DLD1 (cell line): Measurements from ENCODE around the gene VWDE.
"Not testable (repeated sequence)": the region's sequence is repeated elsewhere in the genome, so short reads cannot be mapped to it uniquely, and the experiment has no call there.

Experiments
- in situ Hi-C: cut with HindIII; loops from 2 replicates; pipeline ENCODE4 v1.10.0; 2017; ENCODE audit warnings: low sequenced_read_pairs

VWDE gene

DNA sequence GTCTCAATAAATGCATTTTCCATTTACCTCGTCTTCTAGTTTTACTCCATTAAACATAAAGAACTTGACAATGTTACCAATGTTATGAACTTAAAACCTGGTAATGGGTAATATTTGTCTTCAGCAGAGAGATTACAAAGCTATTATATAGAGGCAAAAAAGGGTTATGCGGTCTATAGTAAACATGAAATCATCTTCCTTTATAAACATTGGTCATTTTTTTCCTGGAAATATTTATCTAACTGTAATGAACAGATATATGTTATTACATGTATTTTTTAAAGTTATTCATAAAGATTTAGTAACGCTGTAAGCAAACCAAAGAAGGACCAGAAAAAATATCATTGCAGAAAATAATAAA, 1.3 kb downstream of the VWDE start:
- in situ Hi-C loops, result no loop called here

DNA sequence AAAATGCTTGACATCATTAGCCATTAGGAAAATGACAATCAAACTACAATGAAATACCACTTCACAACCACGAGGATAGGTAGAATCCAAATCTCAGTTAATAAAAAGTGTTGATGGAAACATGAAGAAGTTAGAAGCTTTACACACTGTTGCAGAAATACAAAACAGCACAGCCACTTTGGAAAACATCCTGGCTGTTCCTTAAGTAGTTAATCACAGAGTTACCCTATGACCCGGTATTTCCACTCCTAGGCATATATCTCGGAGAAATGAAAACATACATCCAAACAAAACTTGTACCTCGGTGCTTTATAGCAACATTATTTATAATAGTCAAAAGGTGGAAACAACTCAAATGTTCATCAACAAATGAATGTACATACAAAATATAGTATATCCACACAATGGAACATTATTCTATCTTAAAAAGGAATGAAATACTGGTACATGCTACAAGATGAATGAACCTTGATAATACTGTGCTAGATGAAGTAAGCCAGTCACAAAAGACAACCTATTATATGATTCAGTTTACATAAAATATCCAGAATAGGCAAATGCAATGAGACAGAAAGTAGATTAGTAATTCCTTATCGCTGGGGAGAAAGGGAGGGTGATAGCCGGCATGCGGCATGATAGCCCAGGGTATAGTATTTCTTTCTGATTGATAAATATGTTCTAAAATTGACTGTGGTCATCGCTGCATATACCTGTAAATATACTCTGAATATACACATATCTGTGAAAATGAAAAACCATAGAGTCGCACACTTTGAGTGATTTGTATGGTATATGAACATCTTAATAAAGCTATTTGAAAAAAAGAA, 1.9 kb downstream of the VWDE start:
- in situ Hi-C loops, result no loop called here

GRCh38 chr7:12398186-12398585, 5.5 kb downstream of the VWDE start:
- in situ Hi-C loops, result no loop called here

GRCh38 chr7:12397671-12398070, 6.0 kb downstream of the VWDE start:
- in situ Hi-C loops, result no loop called here

GRCh38 chr7:12396670-12397069, 7.0 kb downstream of the VWDE start:
- in situ Hi-C loops, result not testable (repeated sequence)

GRCh38 chr7:12391922-12392615, 11.6 kb downstream of the VWDE start:
- in situ Hi-C loops, result no loop called here

DNA sequence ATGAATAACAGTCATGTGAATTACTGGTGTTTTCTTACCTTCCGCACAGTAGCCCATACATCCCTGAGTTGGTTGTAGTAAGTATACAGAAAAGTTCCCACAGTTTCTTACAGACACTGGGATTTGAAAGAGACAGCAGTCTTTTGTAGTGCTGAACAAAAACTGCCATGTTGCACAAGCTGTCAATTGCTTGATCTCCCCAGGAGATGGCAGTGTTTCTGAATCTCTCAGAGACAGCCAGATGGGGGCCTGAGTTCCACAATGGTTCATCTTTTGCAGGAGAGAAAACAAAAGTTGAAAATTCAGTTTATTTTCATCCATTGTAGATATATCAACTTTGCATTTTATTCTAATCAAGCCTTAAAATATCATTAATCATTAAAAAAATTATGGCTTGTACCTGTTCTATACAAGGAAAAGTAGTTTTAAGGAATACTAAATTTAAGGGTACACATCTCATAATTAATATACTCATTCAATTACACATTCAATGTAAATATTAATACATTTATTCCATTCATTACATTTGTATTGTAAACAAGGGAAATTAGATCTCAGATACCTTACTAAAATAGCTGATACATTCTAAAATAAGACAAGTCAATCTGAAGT, 14.5 kb downstream of the VWDE start:
- in situ Hi-C loops, result no loop called here

DNA sequence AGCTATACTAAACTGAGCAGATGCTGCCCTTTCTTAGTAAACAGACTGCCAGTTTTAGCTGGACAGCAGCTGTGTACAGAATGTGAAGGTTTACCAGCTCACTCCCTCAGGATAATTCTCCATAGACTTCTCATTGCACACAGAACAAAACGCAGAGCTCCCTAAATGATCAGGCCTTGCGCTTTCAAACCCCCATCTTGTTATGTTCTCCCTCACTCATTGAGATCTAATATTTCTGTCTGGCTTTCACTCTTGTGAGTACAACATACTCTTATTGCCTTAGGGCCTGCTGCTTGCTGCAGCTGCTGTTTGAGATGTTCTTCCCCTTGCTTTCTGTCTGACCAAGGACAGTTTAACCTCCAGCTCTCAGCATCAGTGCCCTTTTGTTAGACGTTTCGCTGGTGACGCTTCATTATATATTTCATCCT, 17.3 kb downstream of the VWDE start:
- in situ Hi-C loops, result no loop called here

- in situ Hi-C loops, result no loop called here
Measured at GRCh38 chr7:12385364-12385786, 18.3 kb downstream of the VWDE start.

DNA sequence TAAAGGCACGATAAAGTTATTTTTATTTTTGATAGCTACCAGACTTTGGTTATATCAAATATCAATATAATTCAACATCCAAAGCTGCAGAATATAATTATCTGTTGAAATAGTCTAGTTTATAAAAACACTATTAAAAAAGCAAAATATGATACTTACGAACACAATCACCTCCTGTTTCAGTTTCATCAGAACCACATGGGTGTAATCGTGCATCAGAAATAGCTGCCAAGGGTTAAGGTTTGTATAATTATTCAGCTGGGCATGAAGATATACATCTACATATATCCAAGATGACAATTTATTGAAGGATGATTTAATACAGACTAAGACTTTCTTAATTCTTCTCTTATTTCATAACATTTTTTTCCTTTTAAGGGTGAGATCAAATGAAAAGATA, 20.3 kb downstream of the VWDE start:
- in situ Hi-C loops, result no loop called here

DNA sequence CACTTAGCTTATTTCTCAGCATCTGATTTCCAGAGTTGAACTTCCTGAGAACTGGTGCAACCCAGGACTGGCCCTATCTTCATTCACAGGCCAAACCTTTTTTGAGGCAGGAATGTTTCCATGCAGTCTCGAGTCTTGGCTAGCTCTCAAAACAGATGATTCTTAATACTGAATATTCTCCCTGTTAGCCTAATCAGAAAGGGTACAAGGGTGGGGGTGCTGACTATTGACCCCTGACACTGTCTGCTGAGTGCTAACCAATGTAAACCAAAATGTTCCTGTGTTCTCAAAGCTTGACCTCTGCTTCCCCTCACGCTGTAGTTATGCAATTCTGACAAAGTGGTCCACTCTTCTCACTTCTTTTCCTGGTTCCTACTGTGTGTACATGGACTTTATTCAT, 25.3 kb downstream of the VWDE start:
- in situ Hi-C loops, result no loop called here

DNA sequence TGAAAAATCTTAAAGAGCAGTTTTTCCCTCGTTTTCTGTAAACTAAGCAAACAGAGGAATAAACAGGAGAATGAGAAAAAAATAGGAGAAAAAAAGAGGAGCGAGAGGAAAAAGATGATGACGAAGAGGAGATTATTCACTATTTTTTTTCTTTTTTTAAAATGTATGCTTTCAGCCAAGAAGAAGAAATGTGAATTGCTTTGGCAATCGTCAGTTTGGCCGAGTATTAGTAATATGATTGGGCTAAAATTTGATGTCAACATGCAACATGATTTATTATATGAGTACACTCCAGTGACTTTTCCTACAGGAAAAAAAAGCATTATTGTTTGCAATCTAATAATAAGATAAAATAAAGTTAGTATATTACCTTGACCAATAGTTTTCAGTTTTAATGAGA, 26.3 kb downstream of the VWDE start:
- in situ Hi-C loops, result no loop called here

GRCh38 chr7:12373580-12374263, 29.9 kb downstream of the VWDE start:
- in situ Hi-C loops, result no loop called here

DNA sequence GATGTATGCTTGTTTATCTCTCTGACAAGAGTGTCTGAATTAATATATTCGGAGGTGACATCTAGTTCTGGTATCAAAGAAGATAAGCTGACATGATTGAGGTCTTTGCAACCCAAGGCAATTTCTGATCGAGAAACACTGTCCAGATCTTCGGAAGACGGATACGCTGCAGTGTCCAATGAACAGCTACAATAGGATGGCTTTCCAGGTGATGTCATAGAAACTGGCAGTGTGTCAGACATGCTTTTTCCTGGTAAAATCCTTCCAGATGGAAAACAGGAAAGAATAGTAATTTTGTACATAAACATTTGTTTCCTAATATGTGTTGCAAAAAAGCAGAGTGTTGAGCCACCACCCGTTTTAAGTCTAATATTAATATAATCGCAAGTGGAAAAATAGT, 33.4 kb downstream of the VWDE start:
- in situ Hi-C loops, result no loop called here

GRCh38 chr7:12369756-12370155, 33.9 kb downstream of the VWDE start:
- in situ Hi-C loops, result no loop called here

DNA sequence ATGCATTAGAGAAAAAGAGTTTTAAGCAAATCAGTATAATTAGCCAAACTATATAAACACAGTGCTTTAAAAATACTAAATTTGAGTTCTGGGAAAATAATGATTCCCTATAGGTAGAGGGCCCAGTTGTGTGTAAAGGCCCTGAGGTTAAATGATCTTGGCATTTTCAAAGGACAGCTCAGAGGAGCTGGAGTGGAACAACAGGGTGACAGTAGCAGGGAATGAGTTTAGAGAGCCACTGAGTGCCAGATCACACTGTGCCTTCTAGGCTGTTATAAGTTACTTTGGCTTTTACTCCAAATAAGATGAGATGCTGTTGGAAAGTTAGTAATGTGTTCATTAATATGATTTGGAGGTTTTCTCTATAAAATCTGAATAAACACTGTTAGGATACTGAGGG, 34.6 kb downstream of the VWDE start:
- in situ Hi-C loops, result no loop called here

DNA sequence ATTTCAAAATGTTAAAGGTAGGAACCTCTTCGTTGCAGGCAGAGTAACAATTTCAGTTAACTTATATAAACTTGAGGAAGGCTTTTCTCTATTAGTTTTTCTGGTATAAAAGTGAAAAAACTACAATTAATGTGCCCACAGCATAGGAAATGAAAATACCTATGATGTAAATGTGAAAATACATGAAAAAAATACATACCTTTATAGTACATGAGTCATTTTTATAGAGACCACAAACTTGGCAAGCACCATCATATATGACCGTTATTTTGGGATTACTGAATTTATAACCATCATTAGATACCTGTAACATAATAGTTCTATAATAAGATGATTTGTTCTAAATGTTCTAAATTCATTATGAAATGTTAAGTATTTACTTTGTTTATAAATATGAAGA, 42.7 kb downstream of the VWDE start:
- in situ Hi-C loops, result no loop called here

DNA sequence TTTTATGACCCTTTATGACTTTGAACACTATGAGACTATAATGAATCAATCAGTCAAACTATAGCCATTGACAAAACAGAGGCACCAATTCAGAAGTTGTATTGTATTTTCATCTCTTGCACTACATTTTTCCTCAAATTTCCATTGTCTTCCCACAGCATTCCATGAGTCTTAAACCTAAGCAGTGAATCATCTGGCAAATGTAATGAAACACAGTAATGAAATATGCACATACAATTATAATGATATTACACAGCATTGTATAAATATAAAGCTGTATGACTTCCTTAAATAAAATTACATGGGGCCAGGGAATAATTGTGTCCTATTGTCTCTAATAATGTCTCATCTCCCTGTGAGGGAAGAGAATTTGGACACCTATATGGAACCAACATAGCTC, 45.0 kb downstream of the VWDE start:
- in situ Hi-C loops, result no loop called here

GRCh38 chr7:12357508-12357907, 46.2 kb downstream of the VWDE start:
- in situ Hi-C loops, result no loop called here

DNA sequence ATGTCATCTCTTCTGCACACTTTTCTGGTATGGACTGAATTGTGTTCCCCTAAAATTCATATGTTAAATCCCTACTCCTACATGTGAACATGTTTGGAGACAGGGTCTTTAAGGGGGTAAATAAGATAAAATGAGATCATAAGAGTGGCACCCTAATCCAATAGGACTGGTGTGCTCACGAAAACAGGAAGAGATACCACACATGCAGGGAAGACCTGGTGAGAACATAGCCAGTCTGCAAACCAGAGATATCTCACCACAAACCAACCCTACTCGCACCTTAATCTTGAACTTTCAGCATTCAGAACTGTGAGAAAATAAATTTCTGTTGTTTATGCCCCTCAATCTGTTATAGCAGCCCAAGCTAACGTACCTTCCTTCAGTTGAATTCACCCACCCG, 51.8 kb downstream of the VWDE start:
- in situ Hi-C loops, result no loop called here

GRCh38 chr7:12350971-12351370, 52.7 kb downstream of the VWDE start:
- in situ Hi-C loops, result no loop called here

GRCh38 chr7:12337095-12337494, 66.6 kb downstream of the VWDE start:
- in situ Hi-C loops, result no loop called here
